Neural progenitor cell (in vitro differentiated cells): ENCODE measurements around the gene RGCC. TPM values are rescaled to one million over a fixed set of nuclear protein-coding genes. Genes with fewer than 3 reads are reported as not detected.
A peak's percentile ranks its signal among the peaks of the same experiment; 100 is the strongest.

Experiments
- DNase-seq: peaks from one replicate; pipeline ENCODE4 v3.0.0-alpha.2; 2016; ENCODE audit warnings: low spot score
- H2AFZ ChIP-seq: fragments of 200-600 bp; sonication (generic); replicated peaks from 2 replicates; pipeline ENCODE4 v1.6.1; 2016; ENCODE audit warnings: antibody characterized with exemption
- H3F3A ChIP-seq: fragments of 200-600 bp; sonication (generic); 2 replicates; pipeline ENCODE4 v1.6.1; 2016; ENCODE audit warnings: antibody characterized with exemption, low read depth
- H3K27ac ChIP-seq: fragments of 200-600 bp; sonication (generic); 2 replicates; pipeline ENCODE4 v1.5.1; 2016; ENCODE audit warnings: mild to moderate bottlenecking
- H3K27me3 ChIP-seq: fragments of 200-600 bp; sonication (generic); 2 replicates; pipeline ENCODE4 v1.6.1; 2016; ENCODE audit warnings: mild to moderate bottlenecking, moderate library complexity
- H3K36me3 ChIP-seq: fragments of 200-600 bp; sonication (generic); 2 replicates; pipeline ENCODE4 v1.5.1; 2016
- H3K4me1 ChIP-seq: fragments of 200-600 bp; sonication (generic); 2 replicates; pipeline ENCODE4 v1.6.1; 2016; ENCODE audit warnings: mixed run types
- H3K4me2 ChIP-seq: fragments of 200-600 bp; sonication (generic); 2 replicates; pipeline ENCODE4 v1.6.1; 2016
- H3K4me3 ChIP-seq: fragments of 200-600 bp; sonication (generic); 2 replicates; pipeline ENCODE4 v1.5.1; 2016
- H3K79me2 ChIP-seq: fragments of 200-600 bp; sonication (generic); 2 replicates; pipeline ENCODE4 v1.6.1; 2016; ENCODE audit warnings: low read depth
- H3K9ac ChIP-seq: fragments of 200-600 bp; sonication (generic); 2 replicates; pipeline ENCODE4 v1.6.1; 2016
- H3K9me3 ChIP-seq: fragments of 200-600 bp; sonication (generic); 2 replicates; pipeline ENCODE4 v1.5.1; 2016; ENCODE audit warnings: low read depth
- H4K20me1 ChIP-seq: fragments of 200-600 bp; sonication (generic); 2 replicates; pipeline ENCODE4 v1.6.1; 2016; ENCODE audit warnings: low read depth
- H3K27ac Mint-ChIP-seq: 3 replicates; pipeline ENCODE4 v1.8.0; 2021; ENCODE audit warnings: mixed read lengths
- H3K27me3 Mint-ChIP-seq: 2 replicates; pipeline ENCODE4 v1.8.0; 2022; ENCODE audit warnings: low read depth, mild to moderate bottlenecking, inconsistent platforms, moderate library complexity, mixed read lengths; ENCODE audit not compliant: insufficient read depth
- H3K36me3 Mint-ChIP-seq: 3 replicates; pipeline ENCODE4 v1.8.0; 2021; ENCODE audit warnings: mixed read lengths
- H3K4me1 Mint-ChIP-seq: 3 replicates; pipeline ENCODE4 v1.8.0; 2021; ENCODE audit warnings: mixed read lengths
- H3K4me3 Mint-ChIP-seq: 3 replicates; pipeline ENCODE4 v1.8.0; 2021; ENCODE audit warnings: mild to moderate bottlenecking, moderate library complexity, mixed read lengths
- H3K9me3 Mint-ChIP-seq: 3 replicates; pipeline ENCODE4 v1.8.0; 2020; ENCODE audit warnings: mixed read lengths
- CTCF ChIP-seq: fragments of 200-600 bp; sonication (generic); IDR thresholded peaks from 2 replicates; pipeline ENCODE4 v1.5.1; 2017; ENCODE audit warnings: antibody characterized with exemption, mild to moderate bottlenecking
- EZH2 ChIP-seq: fragments of 200-600 bp; sonication (generic); IDR thresholded peaks from 2 replicates; pipeline ENCODE4 v1.6.1; 2017; ENCODE audit warnings: antibody characterized with exemption, mild to moderate bottlenecking, moderate library complexity
- EZH2phosphoT487 ChIP-seq: fragments of 200-600 bp; sonication (generic); IDR thresholded peaks from 2 replicates; pipeline ENCODE4 v1.6.1; 2017; ENCODE audit warnings: antibody characterized with exemption
- total RNA-seq: library from RNA; depleted of rRNA; stranded (reverse); fragments of >200 nt; gene quantifications from 2 replicates; pipeline ENCODE4 v1.2.3, GENCODE V29; 2015; ENCODE audit warnings: low replicate concordance

The RGCC gene
- total RNA-seq, 1 donor from 2014 or later = not detected

- Mint-ChIP-seq H3K9me3 (peaks cover 6% of the 10 kb centered on the region), H3K4me1 (peaks cover 3% of the 10 kb centered on the region), H3K4me3 (no peak overlapping the region), H3K27ac (no peak overlapping the region), H3K27me3 (peaks cover 24% of the 10 kb centered on the region), H3K36me3 (no peaks in the 10 kb centered on the region)
- TF ChIP-seq CTCF (no peak), EZH2phosphoT487 (no peak), EZH2 (no peak)
- H3K36me3 ChIP-seq = no peaks in the 10 kb centered on the region
- no peaks in the 10 kb centered on the region for H3K9me3 ChIP-seq
- H3K27ac ChIP-seq = no peak overlapping the region
- H4K20me1 ChIP-seq = no peaks in the 10 kb centered on the region
- H3K4me3 ChIP-seq = no peak overlapping the region
- H3K79me2 ChIP-seq = no peaks in the 10 kb centered on the region
- H3F3A ChIP-seq = peaks cover 8% of the 10 kb centered on the region
- H3K27me3 ChIP-seq = peaks cover 78% of the 10 kb centered on the region
- no peak overlapping the region for H3K4me2 ChIP-seq
- H2AFZ ChIP-seq = no peak overlapping the region
- DNase-seq = no peak
- H3K4me1 ChIP-seq = no peaks in the 10 kb centered on the region
- no peak overlapping the region for H3K9ac ChIP-seq
Observed at GRCh38 chr13:41453620-41454019, 3.7 kb upstream of the RGCC start.

GRCh38 chr13:41454170-41454569, 3.2 kb upstream of the RGCC start:
- Mint-ChIP-seq H3K27ac (no peak overlapping the region), H3K9me3 (peaks cover 6% of the 10 kb centered on the region), H3K4me1 (peaks cover 5% of the 10 kb centered on the region), H3K4me3 (no peak overlapping the region), H3K27me3 (peaks cover 27% of the 10 kb centered on the region), H3K36me3 (no peaks in the 10 kb centered on the region)
- Histone ChIP-seq H3K79me2 (no peaks in the 10 kb centered on the region), H4K20me1 (no peaks in the 10 kb centered on the region), H3K4me2 (no peak overlapping the region), H2AFZ (no peak overlapping the region), H3K4me1 (no peaks in the 10 kb centered on the region), H3K4me3 (no peak overlapping the region), H3F3A (peaks cover 8% of the 10 kb centered on the region), H3K27ac (no peak overlapping the region), H3K36me3 (no peaks in the 10 kb centered on the region), H3K27me3 (peaks cover 84% of the 10 kb centered on the region), H3K9me3 (no peaks in the 10 kb centered on the region), H3K9ac (no peak overlapping the region)
- TF ChIP-seq EZH2phosphoT487 = no peak
- TF ChIP-seq EZH2 = no peak
- no peak for TF ChIP-seq CTCF
- no peak for DNase-seq

- peak overlapping the region; percentile 84 for H3K4me3 Mint-ChIP-seq
- Histone ChIP-seq H3K4me1 (no peaks in the 10 kb centered on the region), H3K36me3 (no peaks in the 10 kb centered on the region), H3K4me2 (no peak overlapping the region), H3K4me3 (no peak overlapping the region), H3K9me3 (no peaks in the 10 kb centered on the region), H3K27me3 (peaks cover 100% of the 10 kb centered on the region), H3K79me2 (no peaks in the 10 kb centered on the region), H3K27ac (no peak overlapping the region), H4K20me1 (no peaks in the 10 kb centered on the region), H3F3A (peaks cover 8% of the 10 kb centered on the region), H3K9ac (no peak overlapping the region), H2AFZ (no peak overlapping the region)
- peaks cover 13% of the 10 kb centered on the region for H3K4me1 Mint-ChIP-seq
- H3K27ac Mint-ChIP-seq = no peak overlapping the region
- TF ChIP-seq EZH2phosphoT487 = peak; percentile 20
- no peak for TF ChIP-seq CTCF
- peaks cover 27% of the 10 kb centered on the region for H3K27me3 Mint-ChIP-seq
- H3K9me3 Mint-ChIP-seq = peaks cover 6% of the 10 kb centered on the region
- H3K36me3 Mint-ChIP-seq = peaks cover 1% of the 10 kb centered on the region
- peak; percentile 52 for DNase-seq
Observed at GRCh38 chr13:41455725-41456419, 1.5 kb upstream of the RGCC start.
